HepG2 (cell line): ENCODE results near the gene MEA1. TPM values are rescaled to one million over a fixed set of nuclear protein-coding genes. Genes with fewer than 3 reads are reported as not detected.

Experiments used
- ATAC-seq: fragments of 200-7000 bp; cut with Tn5 transposase; 3 replicates; pipeline ENCODE4 v1.9.1; 2020; ENCODE audit warnings: mild to moderate bottlenecking, moderate library complexity
- BruUV-seq: library from RNA; stranded (reverse); fragments of 400-500 nt; replicated peaks from 2 replicates; lab custom pipeline; 2021; lab: Mats Ljungman, UMichigan
- CTCF ChIA-PET: fragments of 300-600 bp; formaldehyde crosslinking; extraction: SDS; loops from one replicate; lab custom pipeline; 2021; ENCODE audit warnings: low total read pairs, inconsistent platforms, low intra/inter-chr PET ratio; lab: Yijun Ruan, JAX
- POLR2A ChIA-PET: fragments of 350-600 bp; sonication (Branson Sonifier 250); formaldehyde crosslinking; loops from one replicate; lab custom pipeline; 2020; ENCODE audit warnings: antibody characterized with exemption, inconsistent platforms; lab: Yijun Ruan, JAX
- DNase-seq: peaks from one replicate; pipeline ENCODE4 v3.0.0-alpha.2; 2015; ENCODE audit warnings: low spot score
- FAIRE-seq: peaks from 3 replicates; lab custom pipeline; 2011; peaks lifted over from hg19 to GRCh38; lab: Jason Lieb, UNC
- H2AFZ ChIP-seq: one replicate; pipeline ENCODE4 v1.6.1; 2011; ENCODE audit warnings: low read length, inconsistent platforms
- H3K27ac ChIP-seq: fragments of 300-600 bp; 3 replicates; pipeline ENCODE4 v1.8.0; 2011; ENCODE audit warnings: mixed run types, mild to moderate bottlenecking, mixed read lengths, low read length, inconsistent platforms; ENCODE audit not compliant: insufficient read depth; ENCODE audit errors: extremely low read length
- H3K27me3 ChIP-seq, 2 experiments: fragments of 200-600 bp in 1 of 2; 2 replicates in 1 of 2; 3 replicates in 1 of 2; pipeline versions ENCODE4 v1.6.0 to v1.8.0; 2011; ENCODE audit warnings: low read length in 2 of 2, mild to moderate bottlenecking in 2 of 2, moderate library complexity in 2 of 2, inconsistent platforms in 1 of 2; ENCODE audit not compliant: insufficient read depth in 2 of 2, control insufficient read depth in 1 of 2
- H3K36me3 ChIP-seq, 2 experiments: fragments of 200-600 bp in 1 of 2; replicated peaks in 1 of 2; 2 replicates in 1 of 2; 3 replicates in 1 of 2; pipeline versions ENCODE4 v1.5.1 to v1.8.0; 2011; ENCODE audit warnings: low read length in 2 of 2, inconsistent platforms in 1 of 2; ENCODE audit not compliant: insufficient read depth in 2 of 2, control insufficient read depth in 1 of 2
- H3K4me1 ChIP-seq: 2 replicates; pipeline ENCODE4 v1.5.1; 2012; ENCODE audit warnings: low read length, inconsistent platforms; ENCODE audit not compliant: insufficient read depth
- H3K4me2 ChIP-seq: 2 replicates; pipeline ENCODE4 v1.6.0; 2011; ENCODE audit warnings: low read depth, low read length, inconsistent platforms
- H3K4me3 ChIP-seq, 3 experiments: fragments of 200-600 bp in 1 of 3; sonication (generic), shearing (Covaris generic) in 1 of 3; replicated peaks in 1 of 3; 2 replicates each; pipeline ENCODE4 v1.5.1; 2011 to 2016; ENCODE audit warnings: low read length in 3 of 3, inconsistent platforms in 2 of 3, low read depth in 2 of 3, mild to moderate bottlenecking in 2 of 3, control low read depth in 1 of 3, mixed read lengths in 1 of 3; ENCODE audit not compliant: insufficient read depth in 1 of 3
- H3K79me2 ChIP-seq: one replicate; pipeline ENCODE4 v1.6.1; 2011; ENCODE audit warnings: low read length, inconsistent platforms; ENCODE audit not compliant: insufficient read depth
- H3K9ac ChIP-seq: 2 replicates; pipeline ENCODE4 v1.6.0; 2011; ENCODE audit warnings: mild to moderate bottlenecking, low read depth, low read length, inconsistent platforms; ENCODE audit not compliant: insufficient read depth
- H3K9me3 ChIP-seq: 2 replicates; pipeline ENCODE4 v1.5.1; 2012; ENCODE audit warnings: mild to moderate bottlenecking, low read length
- H4K20me1 ChIP-seq: 2 replicates; pipeline ENCODE4 v1.6.0; 2011; ENCODE audit warnings: inconsistent platforms, mild to moderate bottlenecking, low read length, moderate library complexity; ENCODE audit not compliant: insufficient read depth
- AGO2 ChIP-seq: fragments of 200-400 bp; formaldehyde crosslinking; optimal IDR thresholded peaks from 2 replicates; pipeline ENCODE3; 2017; ENCODE audit warnings: mild to moderate bottlenecking, low read depth, low read length, moderate library complexity
- NCOA1 ChIP-seq: sonication (generic); formaldehyde crosslinking; IDR thresholded peaks from 2 replicates; pipeline ENCODE4 v1.9.0; 2021; ENCODE audit warnings: missing genetic modification reagents
- NRL ChIP-seq: sonication (generic); formaldehyde crosslinking; IDR thresholded peaks from 2 replicates; pipeline ENCODE4 v1.5.0; 2020; ENCODE audit warnings: missing genetic modification reagents, mild to moderate bottlenecking, moderate library complexity, borderline replicate concordance
- RARG ChIP-seq: sonication (generic); formaldehyde crosslinking; IDR thresholded peaks from 2 replicates; pipeline ENCODE4 v1.4.0; 2020; ENCODE audit warnings: low read depth, mild to moderate bottlenecking, missing genetic modification reagents
- RBFOX2 ChIP-seq: fragments of 200-400 bp; formaldehyde crosslinking; IDR thresholded peaks from 2 replicates; pipeline ENCODE4 v1.6.1; 2017; ENCODE audit warnings: low read depth, mild to moderate bottlenecking, low read length
- RBM22 ChIP-seq: fragments of 200-400 bp; formaldehyde crosslinking; optimal IDR thresholded peaks from 2 replicates; pipeline ENCODE3; 2017; ENCODE audit warnings: mild to moderate bottlenecking, low read length, moderate library complexity
- SSRP1 ChIP-seq: IDR thresholded peaks from 2 replicates; pipeline ENCODE4 v1.6.1; 2016; ENCODE audit warnings: control low read depth
- ZEB1 ChIP-seq: IDR thresholded peaks from 2 replicates; pipeline ENCODE4 v1.6.1; 2012; ENCODE audit warnings: mild to moderate bottlenecking, low read depth, inconsistent platforms; ENCODE audit not compliant: insufficient replicate concordance
- ZFP41 ChIP-seq: sonication (generic); formaldehyde crosslinking; IDR thresholded peaks from 2 replicates; pipeline ENCODE4 v1.4.0; 2020; ENCODE audit warnings: mild to moderate bottlenecking, missing genetic modification reagents, borderline replicate concordance
- WGBS: methylation state at CpG from one replicate; pipeline ENCODE4 v1.1.6; 2017; ENCODE audit warnings: low lambda C conversion rate; 5-methylcytosine and 5-hydroxymethylcytosine counted together
- in situ Hi-C: cut with HindIII; loops from 2 replicates; pipeline ENCODE4 v1.10.0; 2017; ENCODE audit warnings: low pct_unique_long_range_greater_than_20kb; ENCODE audit not compliant: extremely low pct_ligation_motif_present
- intact Hi-C: fragments of 100-400 bp; cut with micrococcal nuclease; formaldehyde crosslinking; loops from one replicate; pipeline ENCODE4 v1.10.0; 2022; ENCODE audit not compliant: unreplicated experiment
- polyA plus RNA-seq, 8 experiments: library from polyadenylated mRNA; depleted of rRNA in 3 of 8; stranded (reverse) in 7 of 8; unstranded in 1 of 8; fragments of >200 nt; fragmentation: Illumina TruSeq in 4 of 8; extraction: Trizol in 4 of 8; gene quantifications; 2 replicates each; pipeline versions ENCODE4 v1.2.1 to v1.2.3, GENCODE V29; 2011 to 2016; ENCODE audit warnings: low read depth in 4 of 8, missing spikeins in 1 of 8, mixed read lengths in 1 of 8; ENCODE audit not compliant: insufficient read depth in 1 of 8
- total RNA-seq, 5 experiments: library from RNA; depleted of rRNA; stranded (reverse); fragments of >200 nt; fragmentation: Illumina TruSeq; extraction: Trizol; gene quantifications; 2 replicates each; pipeline ENCODE4 v1.2.3, GENCODE V29; 2016; ENCODE audit warnings: low read depth in 1 of 5
- TF ChIP-seq, protein P1 (sequence below): sonication (generic); formaldehyde crosslinking; IDR thresholded peaks from 2 replicates; pipeline ENCODE4 v1.4.0; 2020; ENCODE audit warnings: missing genetic modification reagents
- TF ChIP-seq, protein P2 (sequence below): sonication (generic); formaldehyde crosslinking; IDR thresholded peaks from 2 replicates; pipeline ENCODE4 v1.4.0; 2020; ENCODE audit warnings: missing genetic modification reagents, mild to moderate bottlenecking, borderline replicate concordance
- TF ChIP-seq, protein P3 (sequence below): sonication (generic); formaldehyde crosslinking; IDR thresholded peaks from 2 replicates; pipeline ENCODE4 v1.8.1; 2023; ENCODE audit warnings: mild to moderate bottlenecking, inconsistent platforms, moderate library complexity, missing genetic modification reagents, borderline replicate concordance

MEA1 gene
- total and polyA plus RNA-seq, 2 of the 13 experiments (the other 11 are each of a cell fraction or from before 2014, with no cell fraction given), result 75.6 to 86.2 TPM

DNA sequence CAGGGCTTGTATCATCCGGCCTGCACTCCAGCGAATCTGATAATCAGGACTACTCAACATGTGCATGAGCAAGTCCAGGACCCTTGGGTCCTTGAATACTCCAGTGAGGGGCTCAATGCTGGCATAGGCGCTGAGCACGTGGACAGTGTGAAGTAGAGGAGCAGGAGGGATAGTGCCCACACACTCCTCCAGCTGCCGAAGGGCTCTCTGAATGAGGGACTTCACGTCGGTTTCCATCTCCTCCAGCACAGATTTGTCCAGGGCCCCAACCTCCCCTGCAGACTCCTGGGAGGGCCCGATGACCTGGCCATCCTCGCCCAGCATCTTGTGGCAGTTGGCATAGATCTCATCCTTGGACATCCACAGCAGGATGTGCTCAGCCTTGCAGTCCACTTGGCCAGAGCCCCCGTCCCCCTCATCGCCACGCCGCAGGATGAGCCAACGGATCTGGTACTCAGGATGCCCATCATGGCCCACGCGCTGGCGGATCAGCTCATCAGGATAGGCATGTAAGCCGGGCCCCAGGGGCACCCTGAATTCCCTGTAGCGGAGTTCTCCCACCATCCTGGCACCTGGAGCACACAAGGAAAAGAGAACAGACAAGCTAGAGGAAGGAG is 38.6 kb upstream of the MEA1 start (continued):
- TF ChIP-seq NCOA1 (CRISPR knock-in tag) (0 out of 2 replicates have a peak, but pooled peaks have one; percentile 3), RARG (CRISPR knock-in tag) (no peak), RBFOX2 (no peak)
- TF ChIP-seq, protein P1, sequence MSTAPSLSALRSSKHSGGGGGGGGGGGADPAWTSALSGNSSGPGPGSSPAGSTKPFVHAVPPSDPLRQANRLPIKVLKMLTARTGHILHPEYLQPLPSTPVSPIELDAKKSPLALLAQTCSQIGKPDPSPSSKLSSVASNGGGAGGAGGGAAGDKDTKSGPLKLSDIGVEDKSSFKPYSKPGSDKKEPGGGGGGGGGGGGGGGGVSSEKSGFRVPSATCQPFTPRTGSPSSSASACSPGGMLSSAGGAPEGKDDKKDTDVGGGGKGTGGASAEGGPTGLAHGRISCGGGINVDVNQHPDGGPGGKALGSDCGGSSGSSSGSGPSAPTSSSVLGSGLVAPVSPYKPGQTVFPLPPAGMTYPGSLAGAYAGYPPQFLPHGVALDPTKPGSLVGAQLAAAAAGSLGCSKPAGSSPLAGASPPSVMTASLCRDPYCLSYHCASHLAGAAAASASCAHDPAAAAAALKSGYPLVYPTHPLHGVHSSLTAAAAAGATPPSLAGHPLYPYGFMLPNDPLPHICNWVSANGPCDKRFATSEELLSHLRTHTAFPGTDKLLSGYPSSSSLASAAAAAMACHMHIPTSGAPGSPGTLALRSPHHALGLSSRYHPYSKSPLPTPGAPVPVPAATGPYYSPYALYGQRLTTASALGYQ (CRISPR knock-in tag), result no peak
- TF ChIP-seq, protein P2, sequence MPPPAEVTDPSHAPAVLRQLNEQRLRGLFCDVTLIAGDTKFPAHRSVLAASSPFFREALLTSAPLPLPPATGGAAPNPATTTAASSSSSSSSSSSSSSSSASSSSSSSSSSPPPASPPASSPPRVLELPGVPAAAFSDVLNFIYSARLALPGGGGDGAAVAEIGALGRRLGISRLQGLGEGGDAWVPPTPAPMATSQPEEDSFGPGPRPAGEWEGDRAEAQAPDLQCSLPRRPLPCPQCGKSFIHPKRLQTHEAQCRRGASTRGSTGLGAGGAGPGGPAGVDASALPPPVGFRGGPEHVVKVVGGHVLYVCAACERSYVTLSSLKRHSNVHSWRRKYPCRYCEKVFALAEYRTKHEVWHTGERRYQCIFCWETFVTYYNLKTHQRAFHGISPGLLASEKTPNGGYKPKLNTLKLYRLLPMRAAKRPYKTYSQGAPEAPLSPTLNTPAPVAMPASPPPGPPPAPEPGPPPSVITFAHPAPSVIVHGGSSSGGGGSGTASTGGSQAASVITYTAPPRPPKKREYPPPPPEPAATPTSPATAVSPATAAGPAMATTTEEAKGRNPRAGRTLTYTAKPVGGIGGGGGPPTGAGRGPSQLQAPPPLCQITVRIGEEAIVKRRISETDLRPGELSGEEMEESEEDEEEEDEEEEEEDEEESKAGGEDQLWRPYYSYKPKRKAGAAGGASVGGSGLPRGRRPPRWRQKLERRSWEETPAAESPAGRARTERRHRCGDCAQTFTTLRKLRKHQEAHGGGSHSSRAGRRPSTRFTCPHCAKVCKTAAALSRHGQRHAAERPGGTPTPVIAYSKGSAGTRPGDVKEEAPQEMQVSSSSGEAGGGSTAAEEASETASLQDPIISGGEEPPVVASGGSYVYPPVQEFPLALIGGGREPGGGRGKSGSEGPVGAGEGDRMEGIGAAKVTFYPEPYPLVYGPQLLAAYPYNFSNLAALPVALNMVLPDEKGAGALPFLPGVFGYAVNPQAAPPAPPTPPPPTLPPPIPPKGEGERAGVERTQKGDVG (CRISPR knock-in tag), result peak; percentile 86; the same call in 1 of the 2 replicates

DNA sequence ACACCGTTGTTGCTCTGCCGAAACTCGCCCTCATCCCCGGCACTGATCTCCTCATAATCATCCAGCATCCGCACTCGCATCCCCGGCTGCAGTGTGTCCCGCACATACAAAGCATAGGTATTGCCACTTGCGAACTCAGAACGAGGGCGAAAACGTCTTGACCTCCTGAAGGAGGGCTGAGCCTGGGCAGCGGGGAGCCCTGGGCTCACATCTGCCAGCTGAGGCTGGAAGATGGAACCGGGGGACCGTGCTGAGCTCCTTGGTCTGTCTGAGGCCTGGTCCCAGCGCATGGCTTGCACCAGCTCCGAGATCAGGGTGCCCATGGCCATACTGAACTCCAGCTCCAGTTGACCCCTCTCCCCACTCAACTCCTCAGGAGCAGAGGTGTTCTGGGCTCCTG is 37.2 kb upstream of the MEA1 start:
- H3K27ac ChIP-seq, result no peak overlapping the region
- WGBS, result 98% methylated on average over 13 of the region's 17 CpGs
- ChIA-PET CTCF (no interaction called here), POLR2A (interaction anchor here (1.2 to 3.7 kb wide), 5 partner anchors 9 to 122 kb away, joined by 3 to 20 read pairs (median 4); partner anchors contain the start of genes CNPY3, KLC4, KLHDC3 and MEA1)
- H2AFZ ChIP-seq, result no peak overlapping the region
- no peak for DNase-seq
- H3K36me3 ChIP-seq, result peaks cover 24 to 54% of the 10 kb centered on the region in 2 experiments
- H3K79me2 ChIP-seq, result peaks cover 31% of the 10 kb centered on the region
- H3K4me2 ChIP-seq, result peak overlapping the region; percentile 91
- peak overlapping the region in 1 of 3 experiments; percentile 96; a peak in 1 of 6 replicates for H3K4me3 ChIP-seq
- no peak for FAIRE-seq
- in situ Hi-C loops (no loop called here), intact Hi-C loops (loop anchor here (5.0 kb wide), 1 partner anchor 39 kb away; the partner anchor contains the start of genes KLHDC3 and MEA1)
- no TSS peak for BruUV-seq
- H3K9me3 ChIP-seq, result no peaks in the 10 kb centered on the region
- peak overlapping the region; percentile 98; the same call in 1 of the 2 replicates for H3K9ac ChIP-seq
- no peaks in the 10 kb centered on the region for H4K20me1 ChIP-seq
- ATAC-seq, result no peak
- no peaks in the 10 kb centered on the region for H3K27me3 ChIP-seq
- peaks cover 37% of the 10 kb centered on the region for H3K4me1 ChIP-seq
- peak; percentile 31 for TF ChIP-seq RBM22
- TF ChIP-seq ZEB1, result no peak
- no peak for TF ChIP-seq ZFP41 (CRISPR knock-in tag)
- no peak for TF ChIP-seq SSRP1 (CRISPR knock-in tag)
- peak; percentile 67 for TF ChIP-seq AGO2
- 0 out of 2 replicates have a peak, but pooled peaks have one; percentile 27 for TF ChIP-seq NRL (CRISPR knock-in tag)
- TF ChIP-seq, protein P3, sequence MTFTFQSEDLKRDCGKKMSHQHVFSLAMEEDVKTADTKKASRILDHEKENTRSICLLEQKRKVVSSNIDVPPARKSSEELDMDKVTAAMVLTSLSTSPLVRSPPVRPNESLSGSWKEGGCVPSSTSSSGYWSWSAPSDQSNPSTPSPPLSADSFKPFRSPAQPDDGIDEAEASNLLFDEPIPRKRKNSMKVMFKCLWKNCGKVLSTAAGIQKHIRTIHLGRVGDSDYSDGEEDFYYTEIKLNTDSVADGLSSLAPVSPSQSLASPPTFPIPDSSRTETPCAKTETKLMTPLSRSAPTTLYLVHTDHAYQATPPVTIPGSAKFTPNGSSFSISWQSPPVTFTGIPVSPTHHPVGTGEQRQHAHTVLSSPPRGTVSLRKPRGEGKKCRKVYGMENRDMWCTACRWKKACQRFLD (CRISPR knock-in tag), result no peak
